PC-9 (cell line): ENCODE data around the gene IDH3B. TPM values are rescaled to one million over a fixed set of nuclear protein-coding genes. Genes with fewer than 3 reads are reported as not detected.

ENCODE experiments used
- BruUV-seq: library from RNA; stranded (reverse); fragments of 400-500 nt; replicated peaks from 2 replicates; lab custom pipeline; 2021; lab: Mats Ljungman, UMichigan
- CTCF ChIA-PET: fragments of 300-600 bp; sonication (Branson Sonifier 250); formaldehyde crosslinking; loops from one replicate; lab custom pipeline; 2022; ENCODE audit warnings: antibody characterized with exemption; lab: Charles Lee
- POLR2A ChIA-PET: fragments of 300-600 bp; sonication (Branson Sonifier 250); formaldehyde crosslinking; loops from one replicate; lab custom pipeline; 2022; ENCODE audit warnings: antibody characterized with exemption; ENCODE audit not compliant: unreplicated experiment; lab: Charles Lee
- DNase-seq, 2 experiments: peaks; one replicate each; pipeline versions ENCODE4 v3.0.0 to v3.0.0-alpha.2; 2015 to 2022; ENCODE audit warnings: mixed read lengths in 1 of 2
- H2AFZ ChIP-seq: fragments of 200-600 bp; sonication (generic); 2 replicates; pipeline ENCODE4 v1.8.1; 2017; ENCODE audit warnings: antibody characterized with exemption
- H3F3A ChIP-seq: fragments of 200-600 bp; sonication (generic); 2 replicates; pipeline ENCODE4 v1.8.1; 2017; ENCODE audit warnings: antibody characterized with exemption, mild to moderate bottlenecking, low read depth; ENCODE audit not compliant: insufficient read depth
- H3K27ac ChIP-seq: fragments of 200-600 bp; sonication (generic); 2 replicates; pipeline ENCODE4 v1.6.1; 2016; ENCODE audit warnings: mixed run types
- H3K27me3 ChIP-seq: fragments of 200-600 bp; sonication (generic); 2 replicates; pipeline ENCODE4 v1.6.1; 2016; ENCODE audit warnings: low read depth, mixed run types; ENCODE audit not compliant: insufficient read depth
- H3K36me3 ChIP-seq: fragments of 200-600 bp; sonication (generic); 2 replicates; pipeline ENCODE4 v1.6.1; 2016; ENCODE audit warnings: low read depth, mixed run types
- H3K4me1 ChIP-seq: fragments of 200-600 bp; sonication (generic); replicated peaks from 2 replicates; pipeline ENCODE4 v1.6.1; 2016; ENCODE audit warnings: mixed run types; ENCODE audit not compliant: insufficient read depth
- H3K4me2 ChIP-seq: fragments of 200-600 bp; sonication (generic); 2 replicates; pipeline ENCODE4 v1.6.1; 2017; ENCODE audit warnings: mixed run types
- H3K4me3 ChIP-seq: fragments of 200-600 bp; sonication (generic); 2 replicates; pipeline ENCODE4 v1.6.1; 2016; ENCODE audit warnings: mixed run types
- H3K79me2 ChIP-seq: fragments of 200-600 bp; sonication (generic); 2 replicates; pipeline ENCODE4 v1.6.1; 2017; ENCODE audit warnings: low read depth, mixed run types
- H3K9me2 ChIP-seq: fragments of 200-600 bp; sonication (generic); 2 replicates; pipeline ENCODE4 v1.8.1; 2017; ENCODE audit warnings: mild to moderate bottlenecking; ENCODE audit not compliant: insufficient read depth
- H3K9me3 ChIP-seq: fragments of 200-600 bp; sonication (generic); 2 replicates; pipeline ENCODE4 v1.8.1; 2016; ENCODE audit warnings: low read depth; ENCODE audit not compliant: insufficient read depth
- H4K20me1 ChIP-seq: fragments of 200-600 bp; sonication (generic); 2 replicates; pipeline ENCODE4 v1.8.1; 2017; ENCODE audit not compliant: insufficient read depth
- EZH2 ChIP-seq: fragments of 200-600 bp; sonication (generic); IDR thresholded peaks from 2 replicates; pipeline ENCODE4 v1.8.0; 2017; ENCODE audit warnings: antibody characterized with exemption, low read depth
- intact Hi-C: fragments of 100-400 bp; cut with micrococcal nuclease; formaldehyde crosslinking; loops from one replicate; pipeline ENCODE4 v1.10.0; 2022; ENCODE audit not compliant: unreplicated experiment
- total RNA-seq: library from RNA; stranded (reverse); gene quantifications from 2 replicates; pipeline ENCODE4 v1.2.3, GENCODE V29; 2021
- TF ChIP-seq, protein P1 (sequence below): fragments of 200-600 bp; sonication (generic); conservative IDR thresholded peaks from 2 replicates; pipeline ENCODE4 v1.6.1; 2017; ENCODE audit warnings: mixed run types, antibody characterized with exemption, mild to moderate bottlenecking, moderate library complexity

Gene IDH3B
- total RNA-seq, 1 experiment from 2014 or later = 144 TPM

DNA sequence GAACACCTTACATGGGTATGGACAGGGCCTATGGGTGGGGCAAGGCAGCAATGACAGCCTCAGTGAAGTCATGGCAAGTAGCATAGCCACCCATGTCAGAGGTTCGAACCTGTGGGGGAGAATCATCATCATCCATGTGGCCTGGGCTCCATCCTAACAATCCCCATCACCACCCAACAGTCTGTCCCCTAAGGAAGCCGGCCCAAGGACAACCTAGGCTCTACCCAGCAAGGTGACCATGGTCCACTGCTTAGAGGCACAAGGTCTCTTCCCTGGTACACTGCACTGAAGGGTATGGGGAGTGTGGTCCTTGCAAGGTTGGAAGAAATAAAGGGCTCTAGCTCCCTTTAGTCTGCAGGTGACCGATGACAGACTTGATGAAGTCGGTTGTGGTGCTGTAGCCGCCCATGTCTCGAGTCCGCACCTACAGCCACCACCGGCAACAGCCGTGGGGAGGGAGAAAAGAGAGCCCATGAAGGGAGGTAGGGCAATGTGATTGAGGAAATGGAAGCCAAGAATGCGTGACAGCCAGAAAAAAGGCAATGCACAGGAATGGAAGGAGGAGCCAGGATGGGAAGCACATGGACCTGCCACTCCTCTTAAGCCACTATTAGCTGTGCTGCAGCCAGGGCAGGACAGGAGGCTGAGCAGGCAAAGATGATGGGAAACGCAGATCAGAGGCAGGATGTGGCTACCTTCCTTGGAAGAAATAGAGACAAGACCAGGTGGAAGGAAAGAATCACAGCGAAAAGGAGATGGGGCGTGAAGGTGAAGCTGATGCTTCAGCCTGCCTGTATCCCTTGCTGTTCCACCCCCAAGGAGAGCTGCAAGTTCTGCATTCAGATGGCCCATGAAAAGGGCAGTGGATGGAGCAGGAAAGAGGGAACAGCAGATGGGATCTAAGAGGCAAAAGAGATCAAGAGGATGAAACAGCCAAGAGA is 5.3 kb downstream of the IDH3B start:
- H3F3A ChIP-seq = peaks cover 62% of the 10 kb centered on the region
- DNase-seq = no peak
- no peak overlapping the region for H3K4me2 ChIP-seq
- H3K79me2 ChIP-seq = peaks cover 44% of the 10 kb centered on the region
- H3K4me1 ChIP-seq = peaks cover 17% of the 10 kb centered on the region
- H3K9me3 ChIP-seq = no peaks in the 10 kb centered on the region
- no peak overlapping the region for H3K4me3 ChIP-seq
- BruUV-seq = no TSS peak
- intact Hi-C loops = no loop called here
- POLR2A ChIA-PET = no interaction called here
- H3K27me3 ChIP-seq = no peaks in the 10 kb centered on the region
- H4K20me1 ChIP-seq = peaks cover 45% of the 10 kb centered on the region
- H2AFZ ChIP-seq = no peak overlapping the region
- CTCF ChIA-PET = no interaction called here
- peaks cover 57% of the 10 kb centered on the region for H3K36me3 ChIP-seq
- no peak overlapping the region for H3K27ac ChIP-seq
- TF ChIP-seq, protein P1, sequence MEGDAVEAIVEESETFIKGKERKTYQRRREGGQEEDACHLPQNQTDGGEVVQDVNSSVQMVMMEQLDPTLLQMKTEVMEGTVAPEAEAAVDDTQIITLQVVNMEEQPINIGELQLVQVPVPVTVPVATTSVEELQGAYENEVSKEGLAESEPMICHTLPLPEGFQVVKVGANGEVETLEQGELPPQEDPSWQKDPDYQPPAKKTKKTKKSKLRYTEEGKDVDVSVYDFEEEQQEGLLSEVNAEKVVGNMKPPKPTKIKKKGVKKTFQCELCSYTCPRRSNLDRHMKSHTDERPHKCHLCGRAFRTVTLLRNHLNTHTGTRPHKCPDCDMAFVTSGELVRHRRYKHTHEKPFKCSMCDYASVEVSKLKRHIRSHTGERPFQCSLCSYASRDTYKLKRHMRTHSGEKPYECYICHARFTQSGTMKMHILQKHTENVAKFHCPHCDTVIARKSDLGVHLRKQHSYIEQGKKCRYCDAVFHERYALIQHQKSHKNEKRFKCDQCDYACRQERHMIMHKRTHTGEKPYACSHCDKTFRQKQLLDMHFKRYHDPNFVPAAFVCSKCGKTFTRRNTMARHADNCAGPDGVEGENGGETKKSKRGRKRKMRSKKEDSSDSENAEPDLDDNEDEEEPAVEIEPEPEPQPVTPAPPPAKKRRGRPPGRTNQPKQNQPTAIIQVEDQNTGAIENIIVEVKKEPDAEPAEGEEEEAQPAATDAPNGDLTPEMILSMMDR = no peak
- TF ChIP-seq EZH2 = no peak
- H3K9me2 ChIP-seq = no peaks in the 10 kb centered on the region

DNA sequence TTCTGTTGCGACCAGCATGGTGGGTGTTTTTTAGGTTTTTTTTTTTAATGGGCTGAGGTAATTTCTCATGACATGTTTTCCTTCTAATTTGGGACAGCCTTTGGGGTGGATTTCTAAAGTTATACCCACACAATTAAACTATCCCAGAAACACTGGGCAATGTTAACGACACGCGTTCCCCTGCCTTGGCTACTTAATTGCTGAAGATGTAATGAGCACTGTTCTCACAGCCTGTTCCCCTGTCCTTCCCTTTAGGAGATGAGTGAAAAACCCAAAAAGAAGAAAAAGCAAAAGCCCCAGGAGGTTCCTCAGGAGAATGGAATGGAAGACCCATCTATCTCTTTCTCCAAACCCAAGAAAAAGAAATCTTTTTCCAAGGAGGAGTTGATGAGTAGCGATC is 6.3 kb downstream of the IDH3B start:
- peaks cover 64% of the 10 kb centered on the region for H3K36me3 ChIP-seq
- no peak overlapping the region for H3K27ac ChIP-seq
- H3K4me1 ChIP-seq = peaks cover 12% of the 10 kb centered on the region
- H3K27me3 ChIP-seq = no peaks in the 10 kb centered on the region
- intact Hi-C loops = no loop called here
- CTCF ChIA-PET = no interaction called here
- POLR2A ChIA-PET = interaction anchor here (0.6 kb wide), 1 partner anchor 221 kb away, joined by 5 read pairs; no protein-coding TSS in a partner anchor
- TF ChIP-seq, protein P1 = no peak
- no peak for TF ChIP-seq EZH2
- DNase-seq = no peak
- peaks cover 44% of the 10 kb centered on the region for H3K79me2 ChIP-seq
- BruUV-seq = no TSS peak
- H3F3A ChIP-seq = peaks cover 68% of the 10 kb centered on the region
- no peak overlapping the region for H3K4me2 ChIP-seq
- no peaks in the 10 kb centered on the region for H3K9me2 ChIP-seq
- H3K4me3 ChIP-seq = no peak overlapping the region
- H3K9me3 ChIP-seq = no peaks in the 10 kb centered on the region
- no peak overlapping the region for H2AFZ ChIP-seq
- H4K20me1 ChIP-seq = peaks cover 52% of the 10 kb centered on the region

DNA sequence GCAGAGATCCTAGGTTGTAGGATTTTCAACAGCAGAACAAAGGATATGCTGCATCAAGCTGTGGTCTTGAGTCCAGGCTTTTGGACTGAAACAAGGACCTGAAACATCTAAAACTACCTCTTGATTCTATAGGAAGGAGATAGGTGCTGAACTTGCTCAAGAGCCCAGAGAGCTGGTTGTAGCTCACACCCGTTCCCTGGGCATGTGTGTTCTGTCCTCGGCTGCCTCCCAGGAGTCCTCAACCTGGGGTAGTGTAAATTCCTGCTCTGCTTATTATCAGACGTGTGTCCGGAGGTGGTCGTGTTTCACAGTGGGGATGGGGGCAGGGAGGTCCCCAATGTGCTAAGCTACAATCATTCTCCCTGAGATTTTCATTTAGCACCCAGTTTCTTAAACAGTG is 6.8 kb downstream of the IDH3B start:
- POLR2A ChIA-PET = interaction anchor here (0.6 kb wide), 1 partner anchor 221 kb away, joined by 5 read pairs; no protein-coding TSS in a partner anchor
- H4K20me1 ChIP-seq = peaks cover 52% of the 10 kb centered on the region
- H3K4me2 ChIP-seq = no peak overlapping the region
- TF ChIP-seq, protein P1 = no peak
- TF ChIP-seq EZH2 = no peak
- H2AFZ ChIP-seq = no peak overlapping the region
- no TSS peak for BruUV-seq
- peaks cover 45% of the 10 kb centered on the region for H3K79me2 ChIP-seq
- H3F3A ChIP-seq = peaks cover 68% of the 10 kb centered on the region
- intact Hi-C loops = no loop called here
- CTCF ChIA-PET = no interaction called here
- H3K4me1 ChIP-seq = peaks cover 12% of the 10 kb centered on the region
- H3K9me2 ChIP-seq = no peaks in the 10 kb centered on the region
- DNase-seq = no peak
- H3K4me3 ChIP-seq = no peak overlapping the region
- H3K9me3 ChIP-seq = no peaks in the 10 kb centered on the region
- H3K27ac ChIP-seq = no peak overlapping the region
- peaks cover 64% of the 10 kb centered on the region for H3K36me3 ChIP-seq
- H3K27me3 ChIP-seq = no peaks in the 10 kb centered on the region
